Stomach smooth muscle (tissue), 2 donors: ENCODE data around the gene INF2.
A peak's percentile ranks its signal among the peaks of the same experiment; 100 is the strongest.

ENCODE experiments used
- H3K27ac ChIP-seq: one replicate; pipeline ENCODE4 v1.7.0; 2013; ENCODE audit warnings: mild to moderate bottlenecking, low read length, inconsistent platforms
- H3K27me3 ChIP-seq, 2 donors: one replicate each; pipeline ENCODE4 v1.7.0; 2013; ENCODE audit warnings: low read length in 2 of 2; ENCODE audit not compliant: insufficient read depth in 2 of 2, control insufficient read depth in 1 of 2
- H3K36me3 ChIP-seq, 2 donors: one replicate each; pipeline ENCODE4 v1.7.0; 2013; ENCODE audit warnings: low read length in 2 of 2; ENCODE audit not compliant: control insufficient read depth in 2 of 2, insufficient read depth in 2 of 2
- H3K4me1 ChIP-seq: one replicate; pipeline ENCODE4 v1.7.0; 2013; ENCODE audit warnings: low read length; ENCODE audit not compliant: control insufficient read depth, insufficient read depth
- H3K4me3 ChIP-seq, 2 donors: one replicate each; pipeline ENCODE4 v1.7.0; 2013; ENCODE audit warnings: low read length in 2 of 2
- H3K9ac ChIP-seq, 2 donors: one replicate each; pipeline ENCODE4 v1.7.0; 2013; ENCODE audit warnings: low read length in 2 of 2, mild to moderate bottlenecking in 1 of 2
- H3K9me3 ChIP-seq, 2 donors: one replicate each; pipeline ENCODE4 v1.7.0; 2013; ENCODE audit warnings: low read length in 2 of 2; ENCODE audit not compliant: control insufficient read depth in 2 of 2
- donor health status: healthy.
- donor health status: Pancreatic carcinoma.

INF2 gene

DNA sequence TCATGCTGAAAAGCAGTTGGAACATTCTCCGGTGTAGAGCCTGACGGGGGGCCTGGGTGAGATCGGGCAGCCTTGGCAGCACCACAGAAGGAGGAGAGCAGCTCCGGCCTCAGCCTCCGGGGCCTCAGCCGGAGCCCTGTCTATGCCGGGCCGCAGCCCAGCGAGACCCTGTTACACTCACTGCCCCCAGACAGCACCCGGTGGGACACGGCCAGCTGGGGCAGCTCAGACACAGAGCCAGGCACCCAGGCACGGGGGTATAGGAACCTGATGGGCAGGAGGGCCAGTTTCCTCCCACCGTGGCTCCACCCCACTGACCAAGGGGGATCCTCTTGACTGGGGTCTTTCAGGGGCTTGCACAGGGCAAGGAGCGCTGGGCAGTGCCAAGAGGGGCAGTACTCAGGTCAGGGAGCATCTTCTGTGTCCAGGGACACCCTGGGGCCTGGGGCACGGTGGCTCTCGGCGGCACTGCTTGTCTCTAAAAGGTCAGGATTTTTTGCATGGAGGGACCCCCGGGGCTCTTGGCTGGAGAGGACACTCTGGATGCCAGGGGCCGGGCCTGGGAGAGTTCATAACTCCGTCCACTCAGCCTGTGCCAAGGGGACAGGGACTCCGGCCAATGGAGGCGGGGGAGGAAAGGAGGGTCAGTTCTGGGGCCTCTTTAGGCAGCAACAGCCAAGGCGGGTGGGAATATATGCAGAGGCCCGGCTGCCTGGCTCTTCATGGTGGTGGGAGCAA, 9.4 kb downstream of the INF2 start:
- Histone ChIP-seq H3K27ac (peak overlapping the region; percentile 41), H3K9me3 (no peaks in the 10 kb centered on the region), H3K9ac (no peak overlapping the region), H3K4me1 (peaks cover 69% of the 10 kb centered on the region), H3K4me3 (peak overlapping the region in 1 of 2 donors; percentile 47), H3K27me3 (no peaks in the 10 kb centered on the region), H3K36me3 (peaks cover 0 to 5% of the 10 kb centered on the region in 2 donors)

DNA sequence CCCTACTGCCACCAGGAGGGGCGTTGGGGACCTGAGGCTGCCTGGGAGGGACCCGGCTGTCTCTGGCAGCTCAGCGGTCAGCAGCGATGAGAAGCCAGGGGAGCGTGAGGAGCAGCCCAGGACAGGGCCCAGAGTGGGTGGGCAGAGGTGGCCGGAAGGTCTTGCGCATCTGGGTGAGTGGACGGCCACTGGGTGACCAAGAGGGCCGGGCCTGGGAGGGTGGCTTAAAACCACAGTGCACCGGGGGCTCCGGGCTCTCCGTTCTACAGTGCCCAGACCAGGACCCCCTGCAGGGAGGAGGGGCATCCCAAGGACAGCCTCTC, 10.0 kb downstream of the INF2 start:
- H3K4me3 ChIP-seq: peak overlapping the region in 1 of 2 donors; percentile 47
- H3K9ac ChIP-seq: no peak overlapping the region
- peak overlapping the region; percentile 41 for H3K27ac ChIP-seq
- H3K36me3 ChIP-seq: peaks cover 3 to 9% of the 10 kb centered on the region in 2 donors
- no peaks in the 10 kb centered on the region for H3K27me3 ChIP-seq
- H3K9me3 ChIP-seq: no peaks in the 10 kb centered on the region
- H3K4me1 ChIP-seq: peaks cover 64% of the 10 kb centered on the region

DNA sequence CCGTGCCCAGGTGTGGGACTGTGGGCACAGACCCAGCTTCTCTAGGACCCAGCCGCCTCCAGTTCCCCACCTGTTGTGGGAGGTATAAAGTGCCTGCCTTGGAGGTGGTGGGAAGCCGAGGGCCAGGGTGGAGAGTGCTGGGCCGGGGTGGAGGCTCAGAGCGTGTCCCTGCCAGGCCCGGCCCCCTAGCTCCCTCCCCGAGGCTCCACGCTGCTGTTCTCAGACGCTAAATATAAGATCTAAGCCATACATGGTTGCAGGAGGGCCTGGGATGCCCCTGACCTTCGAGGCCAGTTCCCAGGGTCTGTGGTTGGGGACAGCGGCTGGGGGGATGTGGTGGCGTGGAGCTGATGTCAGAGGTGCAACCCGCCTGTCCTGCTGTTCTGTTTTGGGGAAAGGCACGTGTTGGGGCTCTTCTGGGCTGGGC, 10.8 kb downstream of the INF2 start:
- H3K27ac ChIP-seq: no peak overlapping the region
- no peaks in the 10 kb centered on the region for H3K27me3 ChIP-seq
- no peaks in the 10 kb centered on the region for H3K9me3 ChIP-seq
- H3K4me3 ChIP-seq: peak overlapping the region in 1 of 2 donors; percentile 47
- H3K9ac ChIP-seq: no peak overlapping the region
- peaks cover 55% of the 10 kb centered on the region for H3K4me1 ChIP-seq
- H3K36me3 ChIP-seq: peaks cover 5 to 9% of the 10 kb centered on the region in 2 donors

DNA sequence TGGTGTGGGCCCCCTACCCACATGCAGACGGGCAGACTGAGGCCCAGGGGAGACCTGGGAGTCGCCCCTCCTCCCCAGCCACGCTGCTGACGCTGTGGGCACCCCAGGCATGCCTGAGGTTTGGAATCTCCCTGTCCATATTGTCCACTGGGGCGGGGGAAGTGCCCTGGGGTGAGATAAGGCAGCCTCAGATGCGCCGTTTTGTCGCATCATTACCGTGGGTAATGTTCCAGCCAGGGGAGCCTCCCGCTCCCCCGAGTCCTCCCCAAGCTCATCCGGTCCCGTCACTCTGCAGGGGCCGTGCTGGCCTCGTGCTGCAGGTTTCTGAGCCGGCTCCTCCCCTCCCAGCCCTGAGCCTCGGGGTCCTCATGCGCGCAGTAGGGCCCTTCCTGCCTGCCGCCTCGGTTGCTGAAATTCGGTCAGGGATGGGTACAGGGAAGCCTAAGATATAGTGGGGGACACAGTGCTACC, 11.4 kb downstream of the INF2 start:
- H3K4me3 ChIP-seq: peak overlapping the region in 1 of 2 donors; percentile 29
- H3K9me3 ChIP-seq: no peaks in the 10 kb centered on the region
- peaks cover 5 to 12% of the 10 kb centered on the region in 2 donors for H3K36me3 ChIP-seq
- peaks cover 54% of the 10 kb centered on the region for H3K4me1 ChIP-seq
- H3K27ac ChIP-seq: peak overlapping the region; percentile 18
- H3K9ac ChIP-seq: no peak overlapping the region
- H3K27me3 ChIP-seq: no peaks in the 10 kb centered on the region

DNA sequence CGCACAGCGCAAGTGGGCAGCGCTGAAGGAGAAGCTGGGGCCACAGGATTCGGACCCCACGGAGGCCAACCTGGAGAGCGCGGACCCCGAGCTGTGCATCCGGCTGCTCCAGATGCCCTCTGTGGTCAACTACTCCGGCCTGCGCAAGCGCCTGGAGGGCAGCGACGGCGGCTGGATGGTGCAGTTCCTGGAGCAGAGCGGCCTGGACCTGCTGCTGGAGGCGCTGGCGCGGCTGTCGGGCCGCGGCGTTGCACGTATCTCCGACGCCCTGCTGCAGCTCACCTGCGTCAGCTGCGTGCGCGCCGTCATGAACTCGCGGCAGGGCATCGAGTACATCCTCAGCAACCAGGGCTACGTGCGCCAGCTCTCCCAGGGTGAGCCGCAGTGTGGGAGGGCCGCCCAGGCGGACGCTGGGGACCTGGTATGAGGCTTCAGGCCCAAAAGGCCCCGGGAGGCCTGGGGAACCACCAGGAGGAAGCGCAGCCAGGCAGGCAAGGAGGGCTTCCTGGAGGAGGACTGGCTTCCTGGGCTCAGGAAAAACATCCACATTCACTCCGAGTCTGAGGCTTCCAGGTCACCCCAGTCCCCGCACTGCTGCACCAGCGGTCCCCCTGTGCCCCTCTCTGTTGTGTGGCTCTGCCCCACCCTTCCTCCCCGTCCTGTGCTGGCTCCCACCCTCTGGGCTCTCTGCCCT, 12.1 kb downstream of the INF2 start:
- peaks cover 5 to 12% of the 10 kb centered on the region in 2 donors for H3K36me3 ChIP-seq
- no peak overlapping the region for H3K9ac ChIP-seq

DNA sequence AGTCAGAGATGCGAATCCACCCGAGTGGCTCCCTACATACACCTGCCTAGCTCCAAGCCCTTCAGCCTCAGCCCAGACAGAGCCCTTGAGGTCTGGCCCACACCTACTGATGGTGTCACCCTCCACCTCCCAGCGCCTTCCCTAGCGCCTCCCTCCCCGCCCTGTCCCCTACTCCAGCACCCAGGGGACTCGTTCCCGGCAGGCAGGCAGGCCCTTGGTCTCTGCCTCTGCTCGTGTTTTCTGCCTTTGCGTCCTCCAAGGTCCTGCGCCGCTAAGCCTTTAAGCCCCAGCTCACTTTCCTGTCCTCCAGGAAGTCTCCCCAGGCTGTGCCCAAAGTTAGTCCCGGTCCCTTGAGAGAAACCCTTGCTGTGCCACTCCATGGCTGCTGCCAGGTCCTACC, 12.7 kb downstream of the INF2 start:
- no peak overlapping the region for H3K9ac ChIP-seq

More for the DNA sequence above, 12.1 kb downstream of the INF2 start:
- H3K4me3 ChIP-seq: no peak overlapping the region
- no peak overlapping the region for H3K27ac ChIP-seq
- peaks cover 46% of the 10 kb centered on the region for H3K4me1 ChIP-seq
- no peaks in the 10 kb centered on the region for H3K9me3 ChIP-seq
- H3K27me3 ChIP-seq: no peaks in the 10 kb centered on the region

DNA sequence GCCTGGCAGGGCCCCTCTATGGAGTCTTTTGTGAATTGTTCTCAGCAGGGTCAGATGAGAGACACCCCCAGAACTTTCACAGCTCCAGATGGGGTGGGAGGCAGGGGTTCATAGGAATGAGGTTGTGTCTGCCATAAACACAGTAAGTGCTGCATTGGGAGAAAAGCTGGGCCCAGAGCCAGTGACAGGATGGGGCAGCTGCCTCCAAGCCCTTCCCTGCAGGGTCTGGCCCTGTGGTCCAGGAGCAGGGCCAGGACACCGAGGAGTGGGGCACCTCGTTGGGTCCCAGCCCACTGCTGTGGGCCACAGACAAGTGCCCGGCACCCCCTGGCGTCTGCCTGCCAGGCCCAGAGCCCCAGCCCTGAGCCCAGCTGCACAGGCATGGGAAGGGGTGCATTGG, 13.3 kb downstream of the INF2 start:
- H3K9ac ChIP-seq: no peak overlapping the region
- no peak overlapping the region for H3K27ac ChIP-seq
- peaks cover 5 to 12% of the 10 kb centered on the region in 2 donors for H3K36me3 ChIP-seq

More for the DNA sequence above, 12.7 kb downstream of the INF2 start:
- H3K9me3 ChIP-seq: no peaks in the 10 kb centered on the region
- H3K4me3 ChIP-seq: no peak overlapping the region
- peaks cover 5 to 12% of the 10 kb centered on the region in 2 donors for H3K36me3 ChIP-seq
- peaks cover 40% of the 10 kb centered on the region for H3K4me1 ChIP-seq
- no peaks in the 10 kb centered on the region for H3K27me3 ChIP-seq
- H3K27ac ChIP-seq: no peak overlapping the region

DNA sequence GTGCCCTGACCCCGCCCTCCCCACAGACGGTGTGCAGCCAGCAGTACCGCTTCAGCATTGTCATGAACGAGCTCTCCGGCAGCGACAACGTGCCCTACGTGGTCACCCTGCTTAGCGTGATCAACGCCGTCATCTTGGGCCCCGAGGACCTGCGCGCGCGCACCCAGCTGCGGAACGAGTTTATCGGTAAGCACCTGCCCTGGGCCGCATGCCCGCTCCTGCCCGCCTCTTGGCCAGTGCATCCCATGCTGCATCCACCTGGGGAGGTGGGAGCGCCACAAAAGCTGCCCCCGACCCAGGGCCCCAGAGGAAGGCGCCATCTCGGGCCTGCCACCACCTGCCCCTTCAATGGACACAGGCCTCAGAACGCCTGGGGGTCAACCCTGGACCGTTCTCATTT, 13.9 kb downstream of the INF2 start:
- no peak overlapping the region for H3K27ac ChIP-seq
- H3K9ac ChIP-seq: no peak overlapping the region
- no peaks in the 10 kb centered on the region for H3K27me3 ChIP-seq

More for the DNA sequence above, 13.3 kb downstream of the INF2 start:
- H3K4me3 ChIP-seq: no peak overlapping the region
- no peaks in the 10 kb centered on the region for H3K27me3 ChIP-seq
- no peaks in the 10 kb centered on the region for H3K9me3 ChIP-seq
- H3K4me1 ChIP-seq: peaks cover 35% of the 10 kb centered on the region

DNA sequence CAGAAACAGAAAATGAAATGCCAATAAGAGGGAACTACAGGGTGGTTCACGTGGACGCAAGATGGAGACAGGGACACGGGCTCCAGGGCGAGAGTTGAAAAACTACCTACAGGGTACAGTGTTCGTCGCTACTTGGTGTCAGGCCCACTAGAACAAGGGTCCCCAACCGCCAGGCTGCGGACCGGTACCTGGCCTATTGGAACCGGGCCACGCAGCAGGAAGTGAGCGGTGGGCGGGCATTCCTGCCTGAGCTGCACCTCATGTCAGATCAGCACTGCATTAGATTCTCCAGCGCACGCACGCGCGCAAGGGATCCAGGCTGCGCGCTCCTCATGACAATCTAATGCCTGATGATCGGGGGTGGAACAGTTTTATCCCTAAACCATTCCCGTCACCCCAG, 14.8 kb downstream of the INF2 start:
- H3K27ac ChIP-seq: no peak overlapping the region
- no peaks in the 10 kb centered on the region for H3K9me3 ChIP-seq
- H3K4me1 ChIP-seq: peaks cover 29% of the 10 kb centered on the region
- H3K9ac ChIP-seq: no peak overlapping the region
- no peak overlapping the region for H3K4me3 ChIP-seq
- H3K36me3 ChIP-seq: peaks cover 5 to 12% of the 10 kb centered on the region in 2 donors
- no peaks in the 10 kb centered on the region for H3K27me3 ChIP-seq

More for the DNA sequence above, 13.9 kb downstream of the INF2 start:
- H3K4me1 ChIP-seq: peaks cover 31% of the 10 kb centered on the region
- no peaks in the 10 kb centered on the region for H3K9me3 ChIP-seq
- H3K4me3 ChIP-seq: no peak overlapping the region
- H3K36me3 ChIP-seq: peaks cover 5 to 12% of the 10 kb centered on the region in 2 donors

DNA sequence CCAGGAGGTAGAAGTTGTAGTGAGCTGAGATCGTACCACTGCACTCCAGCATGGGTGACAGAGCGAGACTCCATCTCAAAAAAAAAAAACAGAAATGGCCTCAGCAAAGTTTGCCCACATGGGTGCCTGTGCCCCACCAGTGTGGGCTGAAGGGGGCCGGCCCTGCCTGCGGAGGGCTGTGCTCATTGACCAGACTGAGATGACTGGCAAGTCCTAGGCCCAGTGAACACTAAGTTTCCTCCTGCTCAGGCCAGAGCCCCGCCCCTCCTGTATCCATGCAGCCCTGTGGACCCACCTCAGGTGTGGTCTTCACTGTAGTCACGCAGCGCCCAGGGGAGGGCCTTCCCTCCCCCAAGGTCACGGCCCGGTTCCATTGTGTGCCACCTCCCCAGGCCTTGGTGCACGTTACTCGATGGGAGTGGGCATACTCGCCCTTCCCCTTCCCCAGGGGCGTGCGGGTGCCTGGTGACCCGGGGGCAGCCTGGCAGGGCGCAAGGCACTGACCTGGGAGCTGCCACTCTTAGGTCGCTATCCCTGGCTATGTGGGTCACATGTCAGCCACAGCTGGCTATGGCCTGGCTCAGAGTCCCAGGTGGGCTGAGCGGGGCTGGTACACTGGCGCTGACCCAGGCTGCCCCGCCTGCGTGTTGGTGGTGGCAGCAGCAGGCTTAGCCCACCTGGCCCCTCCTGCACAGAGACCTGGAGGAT, 16.1 kb downstream of the INF2 start:
- Histone ChIP-seq H3K9ac (no peak overlapping the region), H3K4me1 (peaks cover 16% of the 10 kb centered on the region), H3K4me3 (no peak overlapping the region), H3K36me3 (peaks cover 5 to 13% of the 10 kb centered on the region in 2 donors), H3K27ac (no peak overlapping the region), H3K9me3 (no peaks in the 10 kb centered on the region), H3K27me3 (no peaks in the 10 kb centered on the region)
